ENCODE data around the gene DESI2. TPM values are rescaled to one million over a fixed set of nuclear protein-coding genes. Genes with fewer than 3 reads are reported as not detected.
A peak's percentile ranks its signal among the peaks of the same experiment; 100 is the strongest.

The DESI2 gene
- total and polyA plus RNA-seq, 2 of the 8 experiments (the other 6 are each of a cell fraction or from before 2014, with no cell fraction given) = 54.0 to 110 TPM

GRCh38 chr1:244642526-244642925, 10.4 kb upstream of the DESI2 start:
- Histone ChIP-seq H3K56ac (replicated peaks; ENCODE audit: insufficient read length, low read depth, low read length) (no peak overlapping the region), H3K14ac (ENCODE audit: insufficient read length) (no peak overlapping the region), H4K20me1 (replicated peaks in 1 of 2; ENCODE audit: control insufficient read depth in 1 of 2, insufficient read depth in 2 of 2, low read length in 2 of 2) (no peaks in the 10 kb centered on the region), H3K36me3 (ENCODE audit: control insufficient read depth in 2 of 4, insufficient read depth in 4 of 4, low read length in 3 of 4) (0 out of 8 replicates have a peak, but pooled peaks cover 0 to 2% (median 0%) of the 10 kb centered on the region in 4 experiments), H3K4me3 (ENCODE audit: extremely low read depth in 1 of 4, insufficient read depth in 2 of 4, low read depth in 3 of 4, low read length in 4 of 4) (no peak overlapping the region), H3K79me1 (ENCODE audit: low read depth, low read length) (no peaks in the 10 kb centered on the region), H2BK15ac (ENCODE audit: low read length) (no peak overlapping the region), H2BK12ac (ENCODE audit: low read depth, low read length) (no peak overlapping the region), H3K79me2 (ENCODE audit: control insufficient read depth in 1 of 2, insufficient read depth in 2 of 2, low read length in 2 of 2) (no peaks in the 10 kb centered on the region), H2BK120ac (replicated peaks; ENCODE audit: low read depth, low read length) (no peak overlapping the region), H4K8ac (ENCODE audit: extremely low read depth, insufficient read depth, low read length) (no peak overlapping the region), H3K27me3 (replicated peaks in 1 of 4; ENCODE audit: control insufficient read depth in 3 of 4, extremely low read depth in 1 of 4, insufficient read depth in 3 of 4, low read length in 3 of 4) (no peaks in the 10 kb centered on the region), H4K5ac (ENCODE audit: insufficient read length, low read depth, low read length) (no peak overlapping the region), H2AK5ac (ENCODE audit: low read depth, low read length) (no peak overlapping the region), H3K9ac (replicated peaks in 1 of 4; ENCODE audit: extremely low read depth in 1 of 4, low read depth in 3 of 4, low read length in 3 of 4) (no peak overlapping the region), H2AFZ (ENCODE audit: low read length) (no peak overlapping the region), H3K23ac (ENCODE audit: insufficient read length) (no peak overlapping the region), H3K4me1 (replicated peaks in 1 of 4; ENCODE audit: control insufficient read depth in 3 of 4, insufficient read depth in 4 of 4, low read length in 3 of 4) (peaks cover 0 to 4% (median 1%) of the 10 kb centered on the region in 4 experiments; a peak in 1 of 7 replicates), H3K18ac (ENCODE audit: extremely low read depth, low read length) (no peak overlapping the region), H3K4me2 (ENCODE audit: insufficient read depth in 1 of 2, low read depth in 2 of 2, low read length in 2 of 2) (no peak overlapping the region), H3K27ac (ENCODE audit: low read depth, low read length) (no peak overlapping the region), H4K91ac (replicated peaks; ENCODE audit: insufficient read length, low read length) (no peak overlapping the region), H3K9me3 (ENCODE audit: insufficient read depth in 2 of 2, low read depth in 1 of 2, low read length in 1 of 2) (peaks cover 4 to 9% of the 10 kb centered on the region in 2 experiments; a peak in 2 of 4 replicates), H3K4ac (replicated peaks; ENCODE audit: insufficient read length, low read depth, low read length) (no peak overlapping the region), H2BK5ac (ENCODE audit: low read depth, low read length) (no peak overlapping the region), H3K23me2 (ENCODE audit: low read depth, low read length) (no peaks in the 10 kb centered on the region), H2BK20ac (ENCODE audit: low read length) (no peak overlapping the region)
- POLR2A ChIA-PET (ENCODE audit: partially characterized antibody) = no interaction called here
- FAIRE-seq (no peak), DNase-seq (ENCODE audit: low read depth in 1 of 2, low spot score in 2 of 2) (no peak)
- 82% methylated on average over 16 of the region's 16 CpGs; no CpG with 5 or more reads in 1 of the 2 experiments for WGBS, 2 experiments (ENCODE audit: extremely low coverage in 1 of 2, insufficient coverage in 1 of 2, insufficient read length in 1 of 2, insufficient replicate concordance in 2 of 2, low coverage in 1 of 2, low lambda C conversion rate in 2 of 2, missing lambda C conversion rate in 1 of 2)
- CTCF ChIA-PET (ENCODE audit: partially characterized antibody) = interaction anchor here (1.3 to 3.4 kb wide), 2 partner anchors 10 to 38 kb away, joined by 3 to 16 read pairs; no protein-coding TSS in a partner anchor
- TF ChIP-seq POLR2AphosphoS5 (IDR thresholded peaks at IDR 0.05; ENCODE audit: low read depth, low read length) = no peak
- TF ChIP-seq E2F6 (IDR thresholded peaks at IDR 0.05) = peak; percentile 69
- peak; percentile 84 for TF ChIP-seq MAX (IDR thresholded peaks at IDR 0.05)

Measured in H1 (cell line).